ENCODE measurements around the gene CROCC.
"Not testable (repeated sequence)": the region's sequence is repeated elsewhere in the genome, so short reads cannot be mapped to it uniquely, and the experiment has no call there.

Gene CROCC

GRCh38 chr1:16916036-16916880, 5.5 kb upstream of the CROCC start:
- not testable (repeated sequence) for DNase-seq (ENCODE audit: low spot score)

- no peak for DNase-seq (ENCODE audit: low spot score)
Observed at GRCh38 chr1:16918371-16918770, 3.4 kb upstream of the CROCC start.

- DNase-seq (ENCODE audit: low spot score) = not testable (repeated sequence)
Observed at GRCh38 chr1:16918936-16919665, 2.6 kb upstream of the CROCC start.

- DNase-seq (ENCODE audit: low spot score) = no peak
Observed at GRCh38 chr1:16920951-16921350, 780 bp upstream of the CROCC start.

GRCh38 chr1:16922466-16922865, 735 bp downstream of the CROCC start:
- no peak for DNase-seq (ENCODE audit: low spot score)

DNA sequence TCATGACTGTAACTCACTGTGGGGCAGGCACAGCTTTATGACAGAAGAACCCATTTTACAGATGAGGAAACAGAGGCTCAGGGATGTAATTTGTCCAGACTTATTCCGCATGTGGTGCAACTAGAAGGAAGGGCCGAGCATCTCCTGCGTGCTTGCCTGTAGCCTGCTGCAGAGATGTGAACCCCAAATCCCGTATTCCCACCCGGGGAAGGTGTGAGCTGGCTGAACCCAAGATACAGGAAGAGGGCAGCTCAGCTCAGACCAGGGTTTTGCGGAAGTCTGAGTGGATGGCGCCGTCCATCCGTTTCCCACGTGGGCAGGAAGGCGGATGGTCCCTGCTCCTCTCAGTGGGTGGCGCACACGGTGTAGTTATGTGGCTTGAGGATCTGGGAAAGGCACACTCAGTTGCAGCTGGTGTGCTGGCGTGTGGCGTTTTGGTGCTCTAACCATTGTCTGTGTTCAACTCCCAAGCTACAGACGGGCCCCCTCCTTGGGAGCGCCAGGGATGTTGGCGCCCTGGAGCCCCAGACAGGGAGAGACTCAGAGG, 1.2 kb downstream of the CROCC start:
- no peak for DNase-seq (ENCODE audit: low spot score)

GRCh38 chr1:16924216-16924918, 2.6 kb downstream of the CROCC start:
- DNase-seq (ENCODE audit: low spot score) = no peak

GRCh38 chr1:16924919-16925477, 3.3 kb downstream of the CROCC start:
- DNase-seq (ENCODE audit: low spot score) = no peak

DNA sequence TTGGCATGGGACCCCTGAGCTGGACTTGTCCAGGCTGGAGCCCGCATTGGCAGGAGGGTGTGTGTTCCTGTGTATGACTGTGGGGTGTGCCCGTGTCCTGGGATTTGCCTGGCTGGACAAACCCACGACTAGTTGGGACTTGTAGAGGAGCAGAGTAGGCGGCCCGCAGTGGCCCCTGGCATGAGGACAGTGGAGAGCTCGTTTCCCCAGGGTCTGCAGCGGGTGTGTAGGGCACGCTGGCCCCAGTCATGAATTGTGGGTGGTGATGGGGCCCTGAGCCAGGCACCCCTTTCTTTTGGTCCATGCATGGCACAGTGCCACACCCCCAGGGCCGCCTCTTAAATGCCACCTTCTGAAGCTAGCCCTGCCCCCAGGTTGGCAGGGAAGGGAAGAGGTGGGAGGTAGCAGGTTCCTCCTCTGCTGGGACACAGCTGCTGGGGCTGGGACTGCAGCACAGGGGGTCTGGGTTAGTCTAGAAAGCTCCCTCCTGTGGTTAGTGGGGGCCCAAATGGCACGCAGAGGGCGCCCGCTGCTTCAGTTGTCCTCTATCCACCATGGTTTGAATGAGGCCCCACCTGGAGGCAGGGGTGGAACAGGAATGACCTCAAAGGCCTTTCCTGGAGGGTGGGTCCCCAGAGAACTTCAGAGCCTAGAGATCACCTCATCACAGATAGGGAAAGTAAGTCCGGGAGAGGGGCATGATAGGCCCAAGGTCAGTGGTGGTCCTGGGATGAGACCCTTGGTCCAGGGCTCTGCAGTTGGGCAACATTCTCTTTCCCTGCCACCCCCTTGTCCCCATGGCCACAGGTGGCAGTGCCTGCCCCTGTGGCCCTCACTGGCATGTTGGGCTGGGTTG, 4.1 kb downstream of the CROCC start:
- DNase-seq (ENCODE audit: low spot score) = no peak

- no peak for DNase-seq (ENCODE audit: low spot score)
Observed at GRCh38 chr1:16926491-16927073, 4.9 kb downstream of the CROCC start.

- no peak for DNase-seq (ENCODE audit: low spot score)
Observed at GRCh38 chr1:16927256-16927655, 5.5 kb downstream of the CROCC start.

- DNase-seq (ENCODE audit: low spot score) = no peak
Observed at GRCh38 chr1:16927711-16928485, 6.2 kb downstream of the CROCC start.

GRCh38 chr1:16929146-16930041, 7.7 kb downstream of the CROCC start:
- DNase-seq (ENCODE audit: low spot score) = not testable (repeated sequence)

GRCh38 chr1:16931206-16931934, 9.6 kb downstream of the CROCC start:
- DNase-seq (ENCODE audit: low spot score) = not testable (repeated sequence)

DNA sequence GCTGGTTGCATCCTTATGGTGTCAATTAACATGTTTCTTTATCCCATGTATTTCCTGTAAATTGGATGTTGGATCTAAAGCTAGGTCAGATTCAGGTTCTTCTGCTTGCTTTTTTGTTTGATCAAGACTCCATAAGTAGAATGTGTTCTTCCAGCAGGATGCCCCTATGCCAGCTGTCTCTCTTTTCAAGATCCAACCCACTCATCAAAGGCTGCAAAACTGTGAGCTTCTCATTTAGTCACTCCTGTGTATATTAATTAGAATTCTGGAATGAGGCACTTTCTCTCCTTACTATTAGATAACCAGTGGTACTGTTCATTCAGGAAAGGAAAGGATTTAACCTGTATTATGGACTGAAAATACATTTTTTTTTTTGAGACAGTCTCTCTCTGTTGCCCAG, 12.2 kb downstream of the CROCC start:
- DNase-seq (ENCODE audit: low spot score) = not testable (repeated sequence)

- not testable (repeated sequence) for DNase-seq (ENCODE audit: low spot score)
Observed at GRCh38 chr1:16936580-16936979, 14.8 kb downstream of the CROCC start.

GRCh38 chr1:16938351-16939321, 16.9 kb downstream of the CROCC start:
- no peak for DNase-seq (ENCODE audit: low spot score)

Data from AG08395 (cell line).